Ovary (tissue), 9 donors: Measurements from ENCODE around the gene RYR1. TPM values are rescaled to one million over a fixed set of nuclear protein-coding genes. Genes with fewer than 3 reads are reported as not detected.

ENCODE experiments used
- DNase-seq, 5 donors: peaks; one replicate each; pipeline ENCODE4 v3.0.0-alpha.2; 2019 to 2020
- H3K27ac ChIP-seq, 2 donors: fragments of 200-600 bp; one replicate each; pipeline versions ENCODE4 v1.5.1 to v1.8.0; 2019 to 2022
- H3K27me3 ChIP-seq: fragments of 200-600 bp; one replicate; pipeline ENCODE4 v1.8.0; 2022
- H3K36me3 ChIP-seq: fragments of 200-600 bp; sonication (generic); one replicate; pipeline ENCODE4 v1.5.1; 2019
- H3K4me1 ChIP-seq: one replicate; pipeline ENCODE4 v1.8.1; 2013; ENCODE audit warnings: mild to moderate bottlenecking, moderate library complexity; ENCODE audit not compliant: insufficient read depth
- H3K4me3 ChIP-seq: fragments of 200-600 bp; sonication (generic); one replicate; pipeline ENCODE4 v1.5.1; 2017
- H3K9me3 ChIP-seq, 2 donors: fragments of 200-600 bp in 1 of 2; sonication (generic) in 1 of 2; one replicate each; pipeline versions ENCODE4 v1.5.1 to v1.8.1; 2013 to 2019; ENCODE audit warnings: mild to moderate bottlenecking in 1 of 2, moderate library complexity in 1 of 2
- EP300 ChIP-seq: sonication (generic); formaldehyde crosslinking; IDR thresholded peaks from one replicate; pipeline ENCODE4 v1.6.1; 2017; ENCODE audit warnings: antibody characterized with exemption
- POLR2A ChIP-seq: fragments of 450-650 bp; IDR thresholded peaks from one replicate; pipeline ENCODE4 v1.6.1; 2017; ENCODE audit warnings: antibody characterized with exemption, mild to moderate bottlenecking, moderate library complexity
- WGBS, 3 donors: extraction: QIAGEN DNeasy Blood & Tissue Kit in 1 of 3; methylation state at CpG; one replicate each; pipeline versions ENCODE4 v1.1.5 to v1.1.7; 2013 to 2017; 5-methylcytosine and 5-hydroxymethylcytosine counted together
- intact Hi-C, 4 donors: fragments of 100-400 bp; cut with DNase I; formaldehyde crosslinking; loops; one replicate each; pipeline versions ENCODE4 v1.11.0 to v1.15.1; 2022 to 2023
- polyA plus RNA-seq, 2 donors: library from polyadenylated mRNA; stranded (reverse); fragments of 200-250 nt in 1 of 2; fragments of 350-450 nt in 1 of 2; fragmentation: Illumina TruSeq in 1 of 2; extraction: RNeasy Lipid Tissue Mini Kit (QIAGEN cat#74804) in 1 of 2; gene quantifications; one replicate each; pipeline ENCODE4 v1.2.3, GENCODE V29; 2013 to 2014
- total RNA-seq, 7 donors: library from RNA; depleted of rRNA in 2 of 7; stranded (reverse); fragments of >200 nt in 2 of 7; fragmentation: NEBNext Ultra II Directional in 3 of 7; extraction: Animal tissue kit (Norgen Biotek cat#: 25700) in 3 of 7; gene quantifications; one replicate each; pipeline versions ENCODE4 v1.1.0 to v1.2.4, GENCODE V29; 2016 to 2023
- TF ChIP-seq, protein P1 (sequence below), 3 donors: fragments of 450-650 bp in 2 of 3; fragments of 200-600 bp in 1 of 3; IDR thresholded peaks; one replicate each; pipeline versions ENCODE4 v1.5.1 to v1.8.0; 2016 to 2022; ENCODE audit warnings: antibody characterized with exemption in 3 of 3, mild to moderate bottlenecking in 1 of 3
- donor health status: DM: no; HTN: no; CAD: no; lungs with moderate emphysema.
- donor health status: DM: no; HTN: no; CAD: no.
- donor health status: Bipolar disorder and iron deficiency.
- donor health status: DM: yes; HTN: yes; CAD: no.
- donor health status: DM: no; HTN: no; CAD: no.
- donor health status: DM: yes; HTN: yes; CAD: no.

The RYR1 gene
- total and polyA plus RNA-seq, 9 donors = 0.57 to 2.6 (median 1.0) TPM

DNA sequence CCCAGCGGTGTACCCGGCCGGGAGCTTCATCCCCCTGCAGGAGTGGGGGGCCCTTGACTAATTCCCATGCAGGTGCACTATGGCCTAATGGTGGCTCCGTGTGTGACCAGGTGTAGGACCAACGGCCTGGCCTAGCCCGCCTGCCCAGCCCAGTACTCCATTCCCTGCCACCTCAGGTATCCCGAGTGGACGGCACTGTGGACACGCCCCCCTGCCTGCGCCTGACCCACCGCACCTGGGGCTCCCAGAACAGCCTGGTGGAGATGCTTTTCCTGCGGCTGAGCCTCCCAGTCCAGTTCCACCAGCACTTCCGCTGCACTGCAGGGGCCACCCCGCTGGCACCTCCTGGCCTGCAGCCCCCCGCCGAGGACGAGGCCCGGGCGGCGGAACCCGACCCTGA is 39.7 kb downstream of the RYR1 start:
- no peaks in the 10 kb centered on the region for H3K9me3 ChIP-seq
- no peaks in the 10 kb centered on the region for H3K4me1 ChIP-seq
- TF ChIP-seq EP300 (no peak), POLR2A (no peak)
- TF ChIP-seq, protein P1, sequence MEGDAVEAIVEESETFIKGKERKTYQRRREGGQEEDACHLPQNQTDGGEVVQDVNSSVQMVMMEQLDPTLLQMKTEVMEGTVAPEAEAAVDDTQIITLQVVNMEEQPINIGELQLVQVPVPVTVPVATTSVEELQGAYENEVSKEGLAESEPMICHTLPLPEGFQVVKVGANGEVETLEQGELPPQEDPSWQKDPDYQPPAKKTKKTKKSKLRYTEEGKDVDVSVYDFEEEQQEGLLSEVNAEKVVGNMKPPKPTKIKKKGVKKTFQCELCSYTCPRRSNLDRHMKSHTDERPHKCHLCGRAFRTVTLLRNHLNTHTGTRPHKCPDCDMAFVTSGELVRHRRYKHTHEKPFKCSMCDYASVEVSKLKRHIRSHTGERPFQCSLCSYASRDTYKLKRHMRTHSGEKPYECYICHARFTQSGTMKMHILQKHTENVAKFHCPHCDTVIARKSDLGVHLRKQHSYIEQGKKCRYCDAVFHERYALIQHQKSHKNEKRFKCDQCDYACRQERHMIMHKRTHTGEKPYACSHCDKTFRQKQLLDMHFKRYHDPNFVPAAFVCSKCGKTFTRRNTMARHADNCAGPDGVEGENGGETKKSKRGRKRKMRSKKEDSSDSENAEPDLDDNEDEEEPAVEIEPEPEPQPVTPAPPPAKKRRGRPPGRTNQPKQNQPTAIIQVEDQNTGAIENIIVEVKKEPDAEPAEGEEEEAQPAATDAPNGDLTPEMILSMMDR (IDR thresholded peaks at IDR 0.05) = no peak
- 85 to 91% (median 87%) methylated on average over 20 to 21 of the region's 21 CpGs for WGBS, 3 donors
- H3K4me3 ChIP-seq = no peak overlapping the region
- intact Hi-C loops = no loop called here
- no peaks in the 10 kb centered on the region for H3K27me3 ChIP-seq
- H3K27ac ChIP-seq = no peak overlapping the region
- no peaks in the 10 kb centered on the region for H3K36me3 ChIP-seq
- no peak for DNase-seq

DNA sequence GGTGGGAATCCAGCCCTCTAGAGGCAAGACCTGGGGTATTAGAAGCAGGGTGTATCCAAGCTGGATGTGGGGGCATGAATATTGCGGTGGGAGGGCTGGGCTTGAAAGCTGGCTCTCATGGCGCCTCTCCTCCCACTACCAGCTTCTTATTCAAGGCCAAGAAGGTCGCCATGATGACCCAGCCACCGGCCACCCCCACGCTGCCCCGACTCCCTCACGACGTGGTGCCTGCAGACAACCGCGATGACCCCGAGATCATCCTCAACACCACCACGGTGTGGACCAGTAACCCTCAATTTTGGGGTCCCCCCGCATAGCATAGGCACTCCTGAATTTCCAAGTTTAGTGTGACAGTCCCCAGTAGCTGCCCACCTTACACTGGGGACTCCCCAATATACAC is 41.7 kb downstream of the RYR1 start:
- Histone ChIP-seq H3K36me3 (no peaks in the 10 kb centered on the region), H3K9me3 (no peaks in the 10 kb centered on the region), H3K27ac (no peak overlapping the region), H3K4me1 (no peaks in the 10 kb centered on the region), H3K27me3 (no peaks in the 10 kb centered on the region), H3K4me3 (no peak overlapping the region)
- intact Hi-C loops = no loop called here
- WGBS, 3 donors = 68 to 77% (median 70%) methylated on average over 13 of the region's 13 CpGs
- DNase-seq = no peak
- TF ChIP-seq POLR2A (no peak), EP300 (no peak)
- TF ChIP-seq, protein P1 (IDR thresholded peaks at IDR 0.05) = no peak

DNA sequence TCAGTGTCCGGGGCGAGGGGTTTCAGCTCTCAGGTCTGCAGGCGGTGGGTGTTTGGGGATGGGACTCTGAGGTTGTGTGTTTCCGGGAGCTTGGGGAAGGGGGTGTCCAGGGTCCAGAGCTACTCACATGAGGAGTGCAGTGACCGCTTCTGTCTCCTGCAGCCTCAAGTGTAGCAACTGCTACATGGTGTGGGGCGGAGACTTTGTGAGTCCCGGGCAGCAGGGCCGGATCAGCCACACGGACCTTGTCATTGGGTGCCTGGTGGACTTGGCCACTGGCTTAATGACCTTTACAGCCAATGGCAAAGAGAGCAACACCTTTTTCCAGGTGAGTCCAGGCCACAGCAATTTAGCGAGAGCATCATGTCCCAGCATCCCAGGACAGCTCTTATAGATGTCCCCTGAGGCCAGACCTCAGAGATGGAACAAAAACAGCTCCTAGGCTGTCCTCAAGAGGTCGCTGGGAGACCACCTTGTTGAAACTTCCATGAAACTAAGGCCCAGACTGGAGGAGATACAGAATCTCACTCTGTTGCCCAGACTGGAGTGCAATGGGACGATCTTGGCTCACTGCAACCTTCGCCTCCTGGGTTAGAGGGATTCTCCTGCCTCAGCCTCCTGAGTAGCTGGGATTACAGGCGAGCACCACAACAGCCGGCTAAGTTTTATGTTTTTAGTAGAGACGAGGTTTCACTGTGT is 44.9 kb downstream of the RYR1 start:
- Histone ChIP-seq H3K4me1 (no peaks in the 10 kb centered on the region), H3K4me3 (no peak overlapping the region), H3K27me3 (no peaks in the 10 kb centered on the region), H3K9me3 (no peaks in the 10 kb centered on the region), H3K27ac (no peak overlapping the region), H3K36me3 (no peaks in the 10 kb centered on the region)
- TF ChIP-seq, protein P1 (IDR thresholded peaks at IDR 0.05) = no peak
- TF ChIP-seq POLR2A (no peak), EP300 (no peak)
- WGBS, 3 donors = 66 to 76% (median 70%) methylated on average over 16 of the region's 16 CpGs
- no peak for DNase-seq
- intact Hi-C loops = no loop called here

DNA sequence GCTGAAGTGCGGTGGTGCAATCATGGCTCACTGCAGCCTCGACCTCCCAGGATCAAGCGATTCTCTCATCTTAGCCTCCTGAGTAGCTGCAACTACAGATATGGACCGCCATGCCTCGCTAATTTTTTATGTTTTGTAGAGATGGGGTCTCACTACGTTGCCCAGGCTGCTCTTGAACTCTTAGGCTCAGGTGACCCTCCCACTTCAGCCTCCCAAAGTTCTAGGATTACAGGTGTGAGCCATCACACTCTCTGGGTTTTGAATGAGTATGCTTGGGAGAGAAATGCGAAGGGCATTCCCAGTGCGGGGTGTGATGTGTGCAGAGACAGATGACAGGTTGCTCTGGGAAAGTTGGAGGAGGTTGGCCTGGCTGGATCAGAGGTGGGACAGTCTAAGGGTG is 49.0 kb downstream of the RYR1 start:
- no peak overlapping the region for H3K27ac ChIP-seq
- no peaks in the 10 kb centered on the region for H3K9me3 ChIP-seq
- intact Hi-C loops = no loop called here
- H3K36me3 ChIP-seq = no peaks in the 10 kb centered on the region
- no peak for DNase-seq
- H3K4me1 ChIP-seq = no peaks in the 10 kb centered on the region
- TF ChIP-seq POLR2A = no peak
- no peak for TF ChIP-seq EP300
- WGBS, 3 donors = 82 to 88% (median 83%) methylated on average over 8 of the region's 8 CpGs
- H3K4me3 ChIP-seq = no peak overlapping the region
- H3K27me3 ChIP-seq = no peaks in the 10 kb centered on the region

DNA sequence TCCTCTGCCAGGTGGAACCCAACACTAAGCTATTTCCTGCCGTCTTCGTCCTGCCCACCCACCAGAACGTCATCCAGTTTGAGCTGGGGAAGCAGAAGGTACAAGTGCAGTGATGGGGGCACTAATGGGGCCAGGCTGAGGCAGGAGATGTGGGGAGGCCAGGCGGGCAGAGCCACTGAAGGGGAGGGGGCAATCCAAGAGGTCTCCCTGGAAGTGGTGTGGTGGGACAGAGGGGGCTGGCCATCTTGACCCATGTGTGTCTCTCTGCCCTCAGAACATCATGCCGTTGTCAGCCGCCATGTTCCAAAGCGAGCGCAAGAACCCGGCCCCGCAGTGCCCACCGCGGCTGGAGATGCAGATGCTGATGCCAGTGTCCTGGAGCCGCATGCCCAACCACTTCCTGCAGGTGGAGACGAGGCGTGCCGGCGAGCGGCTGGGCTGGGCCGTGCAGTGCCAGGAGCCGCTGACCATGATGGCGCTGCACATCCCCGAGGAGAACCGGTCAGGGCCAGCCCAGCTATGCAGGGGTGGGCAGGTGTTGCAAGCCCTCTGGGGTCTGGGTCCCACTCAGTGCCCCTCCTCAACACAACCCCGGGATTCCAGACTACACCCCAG is 49.6 kb downstream of the RYR1 start:
- H3K4me1 ChIP-seq = no peaks in the 10 kb centered on the region
- DNase-seq = no peak
- no peaks in the 10 kb centered on the region for H3K36me3 ChIP-seq
- 83 to 90% (median 88%) methylated on average over 23 to 24 of the region's 24 CpGs for WGBS, 3 donors
- no peaks in the 10 kb centered on the region for H3K27me3 ChIP-seq
- H3K27ac ChIP-seq = no peak overlapping the region
- H3K4me3 ChIP-seq = no peak overlapping the region
- intact Hi-C loops = no loop called here
- TF ChIP-seq POLR2A (no peak), EP300 (no peak)
- TF ChIP-seq, protein P1 (IDR thresholded peaks at IDR 0.05) = no peak
- H3K9me3 ChIP-seq = no peaks in the 10 kb centered on the region
